SK-N-SH treated with all-trans-retinoic acid at 6 μM for 48 hours (cell line): ENCODE results near the gene ZNF385B.

Experiments used
- ATAC-seq: fragments of 200-7000 bp; cut with Tn5 transposase; 3 replicates; pipeline ENCODE4 v1.9.1; 2020; ENCODE audit warnings: mild to moderate bottlenecking, moderate library complexity
- ARNTL ChIP-seq: fragments of 450-650 bp; formaldehyde crosslinking; IDR thresholded peaks from 2 replicates; pipeline ENCODE4 v1.5.0; 2020; ENCODE audit warnings: low read depth, mild to moderate bottlenecking, moderate library complexity, borderline replicate concordance
- CSDC2 ChIP-seq: fragments of 250-450 bp; sonication (Bioruptor Pico); IDR thresholded peaks from 2 replicates; pipeline ENCODE4 v1.5.0; 2020; ENCODE audit warnings: mild to moderate bottlenecking, moderate library complexity
- ESRRG ChIP-seq: fragments of 250-450 bp; sonication (Bioruptor Pico); IDR thresholded peaks from 2 replicates; pipeline ENCODE4 v1.6.1; 2021; ENCODE audit warnings: mild to moderate bottlenecking
- GLIS3 ChIP-seq: fragments of 250-450 bp; sonication (Bioruptor Pico); IDR thresholded peaks from 2 replicates; pipeline ENCODE4 v1.5.0; 2020; ENCODE audit warnings: mild to moderate bottlenecking, moderate library complexity
- PATZ1 ChIP-seq: fragments of 250-450 bp; sonication (Bioruptor Pico); IDR thresholded peaks from 2 replicates; pipeline ENCODE4 v1.8.0; 2020; ENCODE audit warnings: mild to moderate bottlenecking, moderate library complexity, borderline replicate concordance
- POU6F1 ChIP-seq: fragments of 250-450 bp; sonication (Bioruptor Pico); IDR thresholded peaks from 2 replicates; pipeline ENCODE4 v1.8.0; 2021; ENCODE audit warnings: low read depth, mild to moderate bottlenecking, moderate library complexity, borderline replicate concordance
- PPARA ChIP-seq: fragments of 250-450 bp; sonication (Bioruptor Pico); IDR thresholded peaks from 2 replicates; pipeline ENCODE4 v1.5.0; 2020; ENCODE audit warnings: mild to moderate bottlenecking, borderline replicate concordance
- RARB ChIP-seq: fragments of 250-450 bp; sonication (Bioruptor Pico); IDR thresholded peaks from 2 replicates; pipeline ENCODE4 v1.8.0; 2021; ENCODE audit warnings: mild to moderate bottlenecking, moderate library complexity
- SNAI2 ChIP-seq: fragments of 250-450 bp; sonication (Bioruptor Pico); IDR thresholded peaks from 2 replicates; pipeline ENCODE4 v1.5.0; 2020; ENCODE audit warnings: mild to moderate bottlenecking, moderate library complexity
- TOX ChIP-seq: fragments of 250-450 bp; sonication (Bioruptor Pico); IDR thresholded peaks from 2 replicates; pipeline ENCODE4 v1.8.0; 2021; ENCODE audit warnings: mild to moderate bottlenecking, moderate library complexity, borderline replicate concordance
- TSHZ2 ChIP-seq: fragments of 250-450 bp; sonication (Bioruptor Pico); IDR thresholded peaks from 2 replicates; pipeline ENCODE4 v1.5.0; 2020; ENCODE audit warnings: mild to moderate bottlenecking, moderate library complexity
- ZFP3 ChIP-seq: fragments of 250-450 bp; sonication (Bioruptor Pico); IDR thresholded peaks from 2 replicates; pipeline ENCODE4 v1.5.0; 2020; ENCODE audit warnings: mild to moderate bottlenecking, moderate library complexity
- ZFP30 ChIP-seq: fragments of 450-650 bp; formaldehyde crosslinking; IDR thresholded peaks from 2 replicates; pipeline ENCODE4 v1.5.0; 2022; ENCODE audit warnings: mild to moderate bottlenecking, moderate library complexity
- ZNF565 ChIP-seq: fragments of 450-650 bp; formaldehyde crosslinking; conservative IDR thresholded peaks from 2 replicates; pipeline ENCODE4 v1.5.0; 2020; ENCODE audit warnings: low read depth, mild to moderate bottlenecking, moderate library complexity
- ZNF70 ChIP-seq: fragments of 450-650 bp; formaldehyde crosslinking; IDR thresholded peaks from 2 replicates; pipeline ENCODE4 v1.5.0; 2020; ENCODE audit warnings: mild to moderate bottlenecking, moderate library complexity
- ZNF8 ChIP-seq: fragments of 450-650 bp; formaldehyde crosslinking; IDR thresholded peaks from 2 replicates; pipeline ENCODE4 v1.5.0; 2020; ENCODE audit warnings: mild to moderate bottlenecking, moderate library complexity

ZNF385B gene

GRCh38 chr2:179758636-179759035, 102.8 kb downstream of the ZNF385B start (continued):
- no peak for TF ChIP-seq PATZ1

GRCh38 chr2:179751163-179751809, 110.1 kb downstream of the ZNF385B start:
- no peak for TF ChIP-seq POU6F1 (CRISPR knock-in tag)
- TF ChIP-seq ZFP30 (CRISPR knock-in tag): no peak
- TF ChIP-seq GLIS3: no peak
- no peak for TF ChIP-seq TOX (CRISPR knock-in tag)
- TF ChIP-seq CSDC2 (CRISPR knock-in tag): no peak
- no peak for TF ChIP-seq PATZ1
- TF ChIP-seq PPARA (CRISPR knock-in tag): no peak
- no peak for TF ChIP-seq SNAI2 (CRISPR knock-in tag)
- no peak for TF ChIP-seq ZFP3 (CRISPR knock-in tag)
- no peak for TF ChIP-seq TSHZ2 (CRISPR knock-in tag)
- TF ChIP-seq ZNF565 (CRISPR knock-in tag): no peak
- TF ChIP-seq ZNF70: no peak
- TF ChIP-seq ZNF8: no peak
- TF ChIP-seq, all 23 proteins: peak for 0
- ATAC-seq: peak; percentile 60

GRCh38 chr2:179749210-179749609, 112.2 kb downstream of the ZNF385B start:
- peak; percentile 96 for ATAC-seq
- TF ChIP-seq PATZ1: no peak
- no peak for TF ChIP-seq ARNTL (CRISPR knock-in tag)
- no peak for TF ChIP-seq TOX (CRISPR knock-in tag)
- TF ChIP-seq POU6F1 (CRISPR knock-in tag): no peak
- TF ChIP-seq RARB (CRISPR knock-in tag): no peak
- no peak for TF ChIP-seq PPARA (CRISPR knock-in tag)
- TF ChIP-seq ZNF70: no peak
- TF ChIP-seq TSHZ2 (CRISPR knock-in tag): no peak
- no peak for TF ChIP-seq ESRRG
- TF ChIP-seq ZFP3 (CRISPR knock-in tag): no peak
